GM18858 (cell line): ENCODE measurements around the gene MYB.

Experiments used
- ATAC-seq: cut with Tn5 transposase; IDR thresholded peaks from one replicate; pipeline ENCODE4 v1.9.1; 2021; ENCODE audit not compliant: unreplicated experiment

The MYB gene

GRCh38 chr6:135219346-135219745 lies 38.2 kb downstream of the MYB start:
- no peak for ATAC-seq

GRCh38 chr6:135221042-135221441 lies 39.9 kb downstream of the MYB start:
- no peak for ATAC-seq

GRCh38 chr6:135221505-135221904 lies 40.4 kb downstream of the MYB start:
- ATAC-seq, result no peak

GRCh38 chr6:135222623-135223022 lies 41.5 kb downstream of the MYB start:
- no peak for ATAC-seq

GRCh38 chr6:135224037-135224647 lies 43.0 kb downstream of the MYB start:
- ATAC-seq, result no peak

GRCh38 chr6:135225911-135226310 lies 44.8 kb downstream of the MYB start:
- no peak for ATAC-seq

GRCh38 chr6:135226537-135226936 lies 45.4 kb downstream of the MYB start:
- ATAC-seq, result peak; percentile 59

- ATAC-seq, result no peak
These were observed 46.2 kb downstream of the MYB start for GRCh38 chr6:135227349-135227748.

- ATAC-seq, result no peak
These were observed 46.6 kb downstream of the MYB start for GRCh38 chr6:135227758-135228157.

GRCh38 chr6:135228486-135228885 lies 47.4 kb downstream of the MYB start:
- peak; percentile 32 for ATAC-seq

GRCh38 chr6:135229996-135230395 lies 48.9 kb downstream of the MYB start:
- no peak for ATAC-seq

- no peak for ATAC-seq
These were observed 49.8 kb downstream of the MYB start for GRCh38 chr6:135230711-135231468.

- peak; percentile 36 for ATAC-seq
These were observed 50.3 kb downstream of the MYB start for GRCh38 chr6:135231469-135231844.

- ATAC-seq, result peak; percentile 57
These were observed 52.8 kb downstream of the MYB start for GRCh38 chr6:135233686-135234491.

GRCh38 chr6:135234492-135234780 lies 53.3 kb downstream of the MYB start:
- no peak for ATAC-seq

GRCh38 chr6:135235716-135236115 lies 54.6 kb downstream of the MYB start:
- ATAC-seq, result no peak

- ATAC-seq, result no peak
These were observed 55.2 kb downstream of the MYB start for GRCh38 chr6:135236319-135236718.

- ATAC-seq, result no peak
These were observed 55.6 kb downstream of the MYB start for GRCh38 chr6:135236732-135237131.

- no peak for ATAC-seq
These were observed 59.6 kb downstream of the MYB start for GRCh38 chr6:135240711-135241110.

- ATAC-seq, result no peak
These were observed 63.0 kb downstream of the MYB start for GRCh38 chr6:135243871-135244796.

- ATAC-seq, result no peak
These were observed 63.7 kb downstream of the MYB start for GRCh38 chr6:135244805-135245204.
